CD4-positive, alpha-beta memory T cell (primary cell): ENCODE results near the gene DCLK2. TPM values are rescaled to one million over a fixed set of nuclear protein-coding genes. Genes with fewer than 3 reads are reported as not detected.

ENCODE experiments used
- CTCF ChIA-PET: fragments of 350-600 bp; sonication (Branson Sonifier 250); formaldehyde crosslinking; loops from one replicate; lab custom pipeline; 2021; ENCODE audit warnings: inconsistent platforms; ENCODE audit not compliant: partially characterized antibody; lab: Charles Lee
- POLR2A ChIA-PET: fragments of 350-600 bp; sonication (Branson Sonifier 250); formaldehyde crosslinking; loops from one replicate; lab custom pipeline; 2021; ENCODE audit not compliant: partially characterized antibody; lab: Charles Lee
- DNase-seq, 5 donors: peaks; one replicate each; pipeline versions ENCODE4 v3.0.0 to v3.0.0-alpha.2; 2020 to 2022; ENCODE audit warnings: mixed read lengths in 1 of 5
- H3K27ac ChIP-seq: one replicate; pipeline ENCODE4 v1.7.0; 2013; ENCODE audit warnings: low read depth, low read length
- H3K27me3 ChIP-seq: 2 replicates; pipeline ENCODE4 v1.7.0; 2013; ENCODE audit warnings: mild to moderate bottlenecking, low read length, moderate library complexity; ENCODE audit not compliant: insufficient read depth
- H3K36me3 ChIP-seq: 2 replicates; pipeline ENCODE4 v1.7.0; 2013; ENCODE audit warnings: mild to moderate bottlenecking, low read length, moderate library complexity; ENCODE audit not compliant: insufficient read depth
- H3K4me1 ChIP-seq: 2 replicates; pipeline ENCODE4 v1.7.0; 2013; ENCODE audit warnings: mild to moderate bottlenecking, low read length, moderate library complexity; ENCODE audit not compliant: insufficient read depth
- H3K4me3 ChIP-seq, 2 donors: one replicate each; pipeline ENCODE4 v1.7.0; 2013; ENCODE audit warnings: low read length in 2 of 2, mild to moderate bottlenecking in 1 of 2
- H3K9me3 ChIP-seq, 2 donors: one replicate each; pipeline ENCODE4 v1.7.0; 2013; ENCODE audit warnings: low read length in 2 of 2, control low read depth in 1 of 2; ENCODE audit not compliant: control insufficient read depth in 1 of 2
- H3K27ac Mint-ChIP-seq, 7 donors: one replicate each; pipeline ENCODE4 v1.8.0; 2020 to 2021; ENCODE audit warnings: mixed read lengths in 7 of 7, mild to moderate bottlenecking in 6 of 7, inconsistent platforms in 3 of 7, moderate library complexity in 3 of 7
- H3K27me3 Mint-ChIP-seq, 2 donors: one replicate each; pipeline ENCODE4 v1.8.0; 2020 to 2021; ENCODE audit warnings: mixed read lengths in 2 of 2
- H3K36me3 Mint-ChIP-seq, 2 donors: one replicate each; pipeline ENCODE4 v1.8.0; 2020 to 2021; ENCODE audit warnings: mixed read lengths in 2 of 2, inconsistent platforms in 1 of 2, mild to moderate bottlenecking in 1 of 2
- H3K4me1 Mint-ChIP-seq, 4 donors: one replicate each; pipeline ENCODE4 v1.8.0; 2020 to 2021; ENCODE audit warnings: mixed read lengths in 4 of 4, mild to moderate bottlenecking in 1 of 4
- H3K4me3 Mint-ChIP-seq, 8 donors: one replicate each; pipeline ENCODE4 v1.8.0; 2020 to 2021; ENCODE audit warnings: mixed read lengths in 8 of 8, mild to moderate bottlenecking in 7 of 8, moderate library complexity in 6 of 8, inconsistent platforms in 3 of 8
- H3K9me3 Mint-ChIP-seq, 8 donors: one replicate each; pipeline ENCODE4 v1.8.0; 2020 to 2021; ENCODE audit warnings: mixed read lengths in 8 of 8, mild to moderate bottlenecking in 5 of 8, inconsistent platforms in 3 of 8, moderate library complexity in 1 of 8
- intact Hi-C: fragments of 100-400 bp; cut with micrococcal nuclease; formaldehyde crosslinking; loops from one replicate; pipeline ENCODE4 v1.15.1; 2023
- polyA plus RNA-seq, 2 donors: library from polyadenylated mRNA; unstranded; fragments of 300-500 nt; fragmentation: Illumina TruSeq; gene quantifications; one replicate each; pipeline ENCODE4 v1.2.3, GENCODE V29; 2021
- total RNA-seq, 2 experiments: library from RNA; stranded (reverse); gene quantifications; one replicate each; pipeline ENCODE4 v1.2.3, GENCODE V29; 2021

Gene DCLK2
- total and polyA plus RNA-seq, 4 experiments from 2014 or later: not detected

DNA sequence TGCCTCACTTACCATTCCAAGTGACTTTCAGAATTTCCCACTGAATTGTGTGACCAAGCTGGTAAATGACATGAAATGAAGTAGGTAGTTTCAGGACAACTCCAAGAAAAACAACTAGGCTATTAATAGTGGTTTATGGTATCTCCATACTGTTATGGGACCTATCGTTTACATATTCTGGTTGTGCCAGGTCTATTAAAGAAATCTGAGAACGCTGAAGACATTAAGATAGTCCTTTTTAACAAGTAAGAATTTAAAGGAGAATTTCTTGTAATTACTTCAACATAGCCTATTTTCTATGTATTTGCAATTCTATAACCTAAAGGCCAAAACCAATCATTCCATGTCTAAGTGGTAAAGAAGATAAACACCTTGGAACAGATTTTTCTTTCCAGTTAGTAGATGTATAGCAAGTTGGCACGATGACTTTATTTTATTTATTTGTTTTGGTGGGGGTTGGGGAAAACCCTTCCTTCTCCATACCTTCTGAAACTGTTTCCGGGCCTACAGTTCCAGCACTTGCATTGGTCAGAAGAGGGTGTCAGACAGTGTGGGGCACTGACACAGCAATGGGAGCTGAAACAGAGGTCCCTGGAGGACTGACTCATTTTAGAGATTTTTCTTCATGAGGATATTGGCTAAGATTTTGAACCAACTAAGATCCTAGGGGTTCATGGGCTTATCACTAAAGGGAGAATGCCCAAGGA is 7.6 kb upstream of the DCLK2 start:
- H3K9me3 Mint-ChIP-seq: peaks cover 0 to 7% (median 0%) of the 10 kb centered on the region in 8 donors
- no peak overlapping the region for H3K27ac Mint-ChIP-seq
- H3K36me3 Mint-ChIP-seq: no peaks in the 10 kb centered on the region
- Histone ChIP-seq H3K36me3 (no peaks in the 10 kb centered on the region), H3K27me3 (no peaks in the 10 kb centered on the region), H3K9me3 (no peaks in the 10 kb centered on the region), H3K4me3 (no peak overlapping the region), H3K4me1 (no peaks in the 10 kb centered on the region), H3K27ac (no peak overlapping the region)
- no peaks in the 10 kb centered on the region for H3K4me1 Mint-ChIP-seq
- H3K4me3 Mint-ChIP-seq: no peak overlapping the region
- intact Hi-C loops: no loop called here
- ChIA-PET CTCF (no interaction called here), POLR2A (no interaction called here)
- H3K27me3 Mint-ChIP-seq: peaks cover 13 to 14% of the 10 kb centered on the region in 2 donors
- DNase-seq: no peak

- Histone ChIP-seq H3K27ac (no peak overlapping the region), H3K4me1 (no peaks in the 10 kb centered on the region), H3K36me3 (no peaks in the 10 kb centered on the region), H3K4me3 (no peak overlapping the region), H3K27me3 (peaks cover 7% of the 10 kb centered on the region), H3K9me3 (no peaks in the 10 kb centered on the region)
- H3K27me3 Mint-ChIP-seq: peaks cover 29% of the 10 kb centered on the region in 2 donors
- H3K27ac Mint-ChIP-seq: no peak overlapping the region
- DNase-seq: no peak
- peaks cover 0 to 9% (median 0%) of the 10 kb centered on the region in 8 donors for H3K9me3 Mint-ChIP-seq
- H3K4me3 Mint-ChIP-seq: no peak overlapping the region
- no peaks in the 10 kb centered on the region for H3K36me3 Mint-ChIP-seq
- ChIA-PET CTCF (no interaction called here), POLR2A (no interaction called here)
- intact Hi-C loops: no loop called here
- H3K4me1 Mint-ChIP-seq: peaks cover 0 to 3% (median 0%) of the 10 kb centered on the region in 4 donors
Observed at GRCh38 chr4:150072471-150072870, 5.8 kb upstream of the DCLK2 start.

GRCh38 chr4:150072906-150073714 is 5.1 kb upstream of the DCLK2 start:
- H3K4me1 Mint-ChIP-seq: peaks cover 0 to 4% (median 0%) of the 10 kb centered on the region in 4 donors
- H3K4me3 Mint-ChIP-seq: no peak overlapping the region

DNA sequence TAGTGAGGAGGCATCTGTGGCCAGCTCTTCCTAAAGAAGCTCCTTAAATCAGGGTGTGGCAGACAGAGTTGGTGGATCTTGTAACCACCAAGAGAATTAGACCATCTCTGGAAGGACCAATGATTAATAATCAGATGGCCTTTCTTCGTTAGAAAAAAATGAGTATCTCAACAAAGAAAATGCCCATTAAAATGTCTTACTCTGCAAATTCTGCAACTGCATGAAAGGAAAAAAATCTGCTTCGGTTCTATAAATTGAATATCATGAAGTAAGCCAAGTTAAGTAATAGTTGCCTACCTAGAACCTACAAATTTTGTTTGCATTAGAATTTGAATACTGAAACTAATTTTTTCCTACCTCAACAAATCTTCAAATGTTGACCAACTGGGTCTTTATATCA is 4.2 kb upstream of the DCLK2 start:
- Mint-ChIP-seq H3K36me3 (no peaks in the 10 kb centered on the region), H3K27me3 (peaks cover 24 to 27% of the 10 kb centered on the region in 2 donors), H3K27ac (no peak overlapping the region), H3K4me1 (peaks cover 0 to 4% (median 0%) of the 10 kb centered on the region in 4 donors), H3K9me3 (peaks cover 0 to 7% (median 0%) of the 10 kb centered on the region in 8 donors), H3K4me3 (no peak overlapping the region)
- no peaks in the 10 kb centered on the region for H3K4me1 ChIP-seq
- CTCF ChIA-PET: no interaction called here
- H3K36me3 ChIP-seq: no peaks in the 10 kb centered on the region
- no peak for DNase-seq
- no peak overlapping the region for H3K27ac ChIP-seq
- POLR2A ChIA-PET: no interaction called here
- no peaks in the 10 kb centered on the region for H3K9me3 ChIP-seq
- H3K27me3 ChIP-seq: peaks cover 7% of the 10 kb centered on the region
- H3K4me3 ChIP-seq: no peak overlapping the region
- intact Hi-C loops: no loop called here

More at GRCh38 chr4:150072906-150073714, 5.1 kb upstream of the DCLK2 start:
- no peak for DNase-seq
- H3K27ac ChIP-seq: no peak overlapping the region
- H3K4me1 ChIP-seq: no peaks in the 10 kb centered on the region
- peaks cover 25 to 27% of the 10 kb centered on the region in 2 donors for H3K27me3 Mint-ChIP-seq
- no peaks in the 10 kb centered on the region for H3K36me3 Mint-ChIP-seq
- peaks cover 0 to 7% (median 0%) of the 10 kb centered on the region in 8 donors for H3K9me3 Mint-ChIP-seq
- peaks cover 7% of the 10 kb centered on the region for H3K27me3 ChIP-seq
- H3K36me3 ChIP-seq: no peaks in the 10 kb centered on the region
- H3K27ac Mint-ChIP-seq: no peak overlapping the region
- ChIA-PET CTCF (no interaction called here), POLR2A (no interaction called here)
- intact Hi-C loops: no loop called here
- no peak overlapping the region for H3K4me3 ChIP-seq
- H3K9me3 ChIP-seq: no peaks in the 10 kb centered on the region

- no peaks in the 10 kb centered on the region for H3K36me3 ChIP-seq
- H3K9me3 ChIP-seq: no peaks in the 10 kb centered on the region
- no peak overlapping the region for H3K27ac ChIP-seq
- peaks cover 7% of the 10 kb centered on the region for H3K27me3 ChIP-seq
- H3K4me3 ChIP-seq: peak overlapping the region in 1 of 2 donors; percentile 32
- Mint-ChIP-seq H3K27ac (no peak overlapping the region), H3K27me3 (peaks cover 35 to 48% of the 10 kb centered on the region in 2 donors), H3K4me3 (peak overlapping the region in 2 of 8 donors; percentile 31 to 45), H3K4me1 (peaks cover 0 to 9% (median 3%) of the 10 kb centered on the region in 4 donors), H3K36me3 (no peaks in the 10 kb centered on the region), H3K9me3 (peaks cover 0 to 11% (median 0%) of the 10 kb centered on the region in 8 donors)
- ChIA-PET POLR2A (no interaction called here), CTCF (no interaction called here)
- intact Hi-C loops: no loop called here
- H3K4me1 ChIP-seq: no peaks in the 10 kb centered on the region
- DNase-seq: no peak
Observed at GRCh38 chr4:150078579-150079080, 385 bp downstream of the DCLK2 start.

GRCh38 chr4:150079081-150079581 is 886 bp downstream of the DCLK2 start:
- Mint-ChIP-seq H3K27ac (no peak overlapping the region), H3K36me3 (no peaks in the 10 kb centered on the region), H3K4me1 (peaks cover 0 to 9% (median 3%) of the 10 kb centered on the region in 4 donors), H3K27me3 (peaks cover 38 to 48% of the 10 kb centered on the region in 2 donors), H3K9me3 (peaks cover 0 to 11% (median 0%) of the 10 kb centered on the region in 8 donors), H3K4me3 (peak overlapping the region; percentile 71 to 82 (median 76))
- Histone ChIP-seq H3K27me3 (peaks cover 7% of the 10 kb centered on the region), H3K9me3 (no peaks in the 10 kb centered on the region), H3K36me3 (no peaks in the 10 kb centered on the region), H3K27ac (no peak overlapping the region), H3K4me3 (peak overlapping the region in 1 of 2 donors; percentile 32), H3K4me1 (no peaks in the 10 kb centered on the region)
- CTCF ChIA-PET: no interaction called here
- no peak for DNase-seq
- intact Hi-C loops: no loop called here
- POLR2A ChIA-PET: no interaction called here

- Mint-ChIP-seq H3K4me3 (no peak overlapping the region), H3K9me3 (peaks cover 0 to 7% (median 0%) of the 10 kb centered on the region in 8 donors), H3K27ac (no peak overlapping the region), H3K4me1 (peaks cover 0 to 9% (median 3%) of the 10 kb centered on the region in 4 donors), H3K27me3 (peaks cover 33 to 42% of the 10 kb centered on the region in 2 donors), H3K36me3 (no peaks in the 10 kb centered on the region)
- Histone ChIP-seq H3K4me1 (no peaks in the 10 kb centered on the region), H3K27ac (no peak overlapping the region), H3K27me3 (peaks cover 7% of the 10 kb centered on the region), H3K36me3 (no peaks in the 10 kb centered on the region), H3K9me3 (no peaks in the 10 kb centered on the region), H3K4me3 (no peak overlapping the region)
- POLR2A ChIA-PET: no interaction called here
- CTCF ChIA-PET: no interaction called here
- no peak for DNase-seq
- intact Hi-C loops: no loop called here
Observed at GRCh38 chr4:150080337-150080736, 2.1 kb downstream of the DCLK2 start.
